ENCODE results near the gene STARD4.

STARD4 gene

GRCh38 chr5:111478266-111478665 is 34.1 kb downstream of the STARD4 start:
- in situ Hi-C loops (cut with MboI; ENCODE audit: low sequenced_read_pairs) = no loop called here

GRCh38 chr5:111472579-111472978 is 39.8 kb downstream of the STARD4 start:
- in situ Hi-C loops (cut with MboI; ENCODE audit: low sequenced_read_pairs) = no loop called here

DNA sequence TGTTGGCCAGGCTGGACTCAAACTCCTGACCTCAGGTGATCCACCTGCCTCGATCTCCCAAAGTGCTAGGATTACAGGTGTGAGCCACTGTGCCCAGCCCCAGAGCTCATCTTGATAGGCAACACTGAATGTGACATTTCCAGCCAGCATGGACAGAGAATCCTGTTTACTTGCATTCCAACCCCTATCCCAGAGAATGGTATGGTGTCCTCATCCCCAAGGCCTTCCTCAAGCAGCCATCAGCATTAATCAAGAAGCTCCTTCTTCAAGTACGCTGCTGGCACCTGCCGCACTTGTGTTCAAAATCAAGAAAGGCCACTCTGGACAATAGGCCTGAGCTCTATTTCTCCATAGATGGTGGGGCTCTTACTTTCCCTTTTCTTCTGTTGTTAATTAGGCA is 40.2 kb downstream of the STARD4 start:
- in situ Hi-C loops (cut with MboI; ENCODE audit: low sequenced_read_pairs) = no loop called here

DNA sequence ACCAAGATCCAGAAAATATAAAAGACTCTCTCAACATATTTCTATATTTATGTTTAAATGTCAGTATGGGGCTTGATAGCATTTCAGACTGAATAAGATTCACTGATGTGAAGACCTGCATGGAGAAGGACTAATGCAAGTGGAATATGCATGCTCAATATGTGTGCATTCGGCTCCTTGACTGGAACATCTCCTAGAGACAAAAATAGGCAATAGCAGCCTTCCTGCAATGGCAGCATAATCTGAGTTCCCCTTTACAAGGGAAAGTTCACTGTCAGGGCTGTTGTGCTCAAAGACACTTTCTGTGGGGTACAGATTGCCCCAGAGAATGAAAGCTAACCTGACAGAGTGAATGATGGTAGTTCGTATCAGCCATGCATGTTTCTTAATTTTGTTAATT is 42.4 kb downstream of the STARD4 start:
- in situ Hi-C loops (cut with MboI; ENCODE audit: low sequenced_read_pairs) = no loop called here

GRCh38 chr5:111469293-111469896 is 42.9 kb downstream of the STARD4 start:
- in situ Hi-C loops (cut with MboI; ENCODE audit: low sequenced_read_pairs) = no loop called here

GRCh38 chr5:111463311-111463710 is 49.0 kb downstream of the STARD4 start:
- in situ Hi-C loops (cut with MboI; ENCODE audit: low sequenced_read_pairs) = no loop called here

GRCh38 chr5:111461934-111462333 is 50.4 kb downstream of the STARD4 start:
- in situ Hi-C loops (cut with MboI; ENCODE audit: low sequenced_read_pairs) = no loop called here

- in situ Hi-C loops (cut with MboI; ENCODE audit: low sequenced_read_pairs) = no loop called here
Observed at GRCh38 chr5:111461255-111461671, 51.1 kb downstream of the STARD4 start.

- in situ Hi-C loops (cut with MboI; ENCODE audit: low sequenced_read_pairs) = no loop called here
Observed at GRCh38 chr5:111454776-111455175, 57.6 kb downstream of the STARD4 start.

DNA sequence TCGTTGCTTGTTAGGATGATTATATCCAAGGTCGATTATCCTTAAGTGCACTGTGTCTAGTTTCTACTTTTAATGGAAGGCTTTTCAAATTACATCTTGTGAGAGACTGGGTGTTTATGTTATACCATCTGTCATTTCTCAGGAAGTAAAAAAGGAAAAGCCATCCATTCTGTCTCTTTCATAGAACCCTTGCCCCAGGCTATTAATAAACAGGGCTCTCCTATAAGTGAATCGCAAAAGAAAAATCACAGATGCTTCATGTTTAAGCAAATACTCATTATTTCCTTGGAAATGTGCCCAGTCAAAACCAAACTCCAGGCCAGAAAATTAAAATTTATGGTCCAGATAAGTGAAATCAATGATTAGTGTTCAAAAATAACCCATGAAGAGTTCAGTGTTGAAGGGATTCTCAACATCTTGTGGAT is 58.1 kb downstream of the STARD4 start:
- in situ Hi-C loops (cut with MboI; ENCODE audit: low sequenced_read_pairs) = no loop called here

DNA sequence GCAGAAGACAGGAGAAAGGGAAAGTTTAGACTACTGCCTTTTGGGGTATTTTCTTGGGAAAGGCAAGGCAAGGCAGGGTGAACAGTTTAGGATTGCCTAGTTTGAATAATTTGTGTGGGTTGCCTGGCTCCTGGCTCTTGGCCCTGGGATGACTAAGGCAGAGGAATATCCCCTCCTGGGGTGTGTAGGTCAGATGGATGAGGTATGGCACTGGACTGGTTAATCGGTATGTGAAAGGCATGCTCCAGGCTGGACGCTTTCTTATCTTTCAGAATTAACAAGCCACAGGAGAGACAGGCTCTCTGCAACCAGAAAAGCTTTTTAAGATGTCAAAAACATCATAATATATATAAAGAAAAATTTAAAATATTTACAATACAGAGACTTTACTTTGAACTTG is 58.6 kb downstream of the STARD4 start:
- in situ Hi-C loops (cut with MboI; ENCODE audit: low sequenced_read_pairs) = no loop called here

- in situ Hi-C loops (cut with MboI; ENCODE audit: low sequenced_read_pairs) = no loop called here
Observed at GRCh38 chr5:111453295-111453694, 59.0 kb downstream of the STARD4 start.

- in situ Hi-C loops (cut with MboI; ENCODE audit: low sequenced_read_pairs) = no loop called here
Observed at GRCh38 chr5:111447822-111448221, 64.5 kb downstream of the STARD4 start.

DNA sequence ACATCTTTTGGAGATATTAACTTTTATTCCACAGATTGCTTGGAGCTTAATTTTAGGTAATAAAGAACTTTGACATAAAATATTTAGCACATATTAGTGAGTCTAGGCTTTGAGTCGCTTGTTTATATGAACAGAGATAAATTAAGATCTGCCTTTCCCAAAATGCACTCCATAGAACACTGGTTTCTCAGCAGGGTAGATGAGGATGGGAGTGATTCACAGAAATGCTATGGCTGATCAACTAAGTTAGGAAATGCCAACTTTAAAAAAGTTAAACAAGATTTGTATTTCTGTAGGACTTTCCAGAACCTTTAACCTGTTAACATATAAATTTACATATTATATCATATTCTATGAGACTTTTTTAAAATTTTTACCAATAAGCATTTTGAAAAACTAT is 65.2 kb downstream of the STARD4 start:
- in situ Hi-C loops (cut with MboI; ENCODE audit: low sequenced_read_pairs) = no loop called here
